Mesenteric fat pad (tissue), 1 donor: Measurements from ENCODE around the gene TMEM175. TPM values are rescaled to one million over a fixed set of nuclear protein-coding genes. Genes with fewer than 3 reads are reported as not detected.

Experiments
- DNase-seq: peaks from one replicate; pipeline ENCODE4 v3.0.0-alpha.2; 2020; ENCODE audit warnings: low spot score
- total RNA-seq: library from RNA; stranded (reverse); fragmentation: NEBNext Ultra II Directional; extraction: Animal tissue kit (Norgen Biotek cat#: 25700); gene quantifications from one replicate; pipeline ENCODE4 v1.2.1, GENCODE V29; 2021
- donor health status: DM: yes; HTN: yes; CAD: no.

The TMEM175 gene
- total RNA-seq, 1 donor from 2014 or later, result 27.7 TPM

GRCh38 chr4:1000686-1001260 lies 68.5 kb downstream of the TMEM175 start:
- no peak for DNase-seq

GRCh38 chr4:1001561-1002130 lies 69.4 kb downstream of the TMEM175 start:
- DNase-seq, result no peak

- no peak for DNase-seq
Observed at GRCh38 chr4:1002131-1002630, 69.9 kb downstream of the TMEM175 start.

DNA sequence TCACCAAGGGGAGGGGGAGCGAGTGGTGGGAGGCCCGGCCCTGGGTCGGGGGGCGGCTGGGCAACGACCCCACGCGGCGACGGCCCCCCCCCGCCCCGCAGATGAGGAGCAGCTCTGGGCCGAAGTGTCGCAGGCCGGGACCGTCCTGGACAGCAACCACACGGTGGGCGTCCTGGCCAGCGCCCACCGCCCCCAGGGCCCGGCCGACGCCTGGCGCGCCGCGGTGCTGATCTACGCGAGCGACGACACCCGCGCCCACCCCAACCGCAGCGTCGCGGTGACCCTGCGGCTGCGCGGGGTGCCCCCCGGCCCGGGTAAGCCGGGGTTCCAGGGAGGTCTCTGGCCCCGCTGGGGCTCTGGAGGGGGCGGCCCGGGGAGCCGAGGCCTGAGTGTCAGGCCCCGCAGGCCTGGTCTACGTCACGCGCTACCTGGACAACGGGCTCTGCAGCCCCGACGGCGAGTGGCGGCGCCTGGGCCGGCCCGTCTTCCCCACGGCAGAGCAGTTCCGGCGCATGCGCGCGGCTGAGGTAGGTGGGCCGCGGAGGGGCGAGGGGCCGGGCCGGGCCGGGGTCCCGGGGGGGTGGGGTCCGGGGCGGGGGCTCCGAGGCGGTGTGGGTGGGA lies 70.5 kb downstream of the TMEM175 start:
- DNase-seq, result no peak

GRCh38 chr4:1003271-1004070 lies 71.2 kb downstream of the TMEM175 start:
- DNase-seq, result no peak

DNA sequence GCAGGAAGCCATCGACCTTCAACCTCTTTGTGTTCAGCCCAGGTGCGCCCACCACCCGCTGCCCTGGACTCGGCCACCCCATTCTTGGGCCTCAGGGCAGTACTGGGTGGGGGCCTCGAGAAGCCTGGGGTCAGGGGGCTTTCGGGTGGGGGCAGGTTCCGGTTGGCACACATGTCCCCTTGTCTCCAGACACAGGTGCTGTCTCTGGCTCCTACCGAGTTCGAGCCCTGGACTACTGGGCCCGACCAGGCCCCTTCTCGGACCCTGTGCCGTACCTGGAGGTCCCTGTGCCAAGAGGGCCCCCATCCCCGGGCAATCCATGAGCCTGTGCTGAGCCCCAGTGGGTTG lies 71.8 kb downstream of the TMEM175 start:
- DNase-seq, result no peak

DNA sequence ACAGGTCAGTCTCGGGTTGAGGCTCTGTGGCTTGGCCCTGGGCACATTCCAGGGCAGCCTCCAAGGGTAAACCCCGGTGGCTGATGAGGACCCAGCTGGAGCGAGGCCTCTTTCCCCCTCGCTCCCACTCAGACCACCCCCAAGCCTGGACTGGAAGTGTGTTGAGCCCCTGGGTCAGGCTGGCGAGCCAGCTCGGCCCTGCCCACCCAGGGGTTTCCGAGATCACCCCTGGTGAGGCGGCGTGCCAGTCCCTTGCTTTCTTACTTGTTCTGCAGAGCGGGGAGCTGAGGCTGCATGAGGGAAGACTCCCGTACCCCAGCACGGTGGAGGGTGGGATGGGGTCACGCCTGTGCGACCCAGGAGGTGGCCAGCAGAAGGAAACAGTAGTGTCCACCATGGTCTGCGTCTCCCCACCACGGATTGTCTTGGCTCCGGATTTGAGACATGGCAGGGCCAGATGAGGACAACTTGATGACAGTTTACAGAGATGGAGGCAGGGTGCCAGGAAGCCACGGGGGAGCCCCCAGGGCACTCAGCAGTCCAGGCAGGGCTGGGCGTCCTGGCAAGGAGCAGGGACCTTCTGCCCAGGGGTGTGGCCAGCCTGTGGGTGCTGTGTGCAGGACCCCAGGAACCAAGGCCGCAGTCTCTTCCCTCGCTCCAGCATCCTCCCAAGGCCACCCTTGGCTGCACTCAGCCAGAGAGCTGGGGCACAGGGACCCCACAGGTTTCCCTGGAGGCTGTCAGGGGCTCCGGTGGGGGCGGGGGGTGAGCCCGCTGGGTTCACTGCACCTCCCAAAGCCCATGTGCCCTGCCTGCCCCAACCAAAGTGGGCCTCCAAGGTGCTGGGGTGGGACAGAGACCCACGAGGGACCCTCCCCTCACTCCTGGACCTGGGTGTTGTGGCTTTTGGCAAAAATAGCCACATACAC lies 72.6 kb downstream of the TMEM175 start:
- no peak for DNase-seq

DNA sequence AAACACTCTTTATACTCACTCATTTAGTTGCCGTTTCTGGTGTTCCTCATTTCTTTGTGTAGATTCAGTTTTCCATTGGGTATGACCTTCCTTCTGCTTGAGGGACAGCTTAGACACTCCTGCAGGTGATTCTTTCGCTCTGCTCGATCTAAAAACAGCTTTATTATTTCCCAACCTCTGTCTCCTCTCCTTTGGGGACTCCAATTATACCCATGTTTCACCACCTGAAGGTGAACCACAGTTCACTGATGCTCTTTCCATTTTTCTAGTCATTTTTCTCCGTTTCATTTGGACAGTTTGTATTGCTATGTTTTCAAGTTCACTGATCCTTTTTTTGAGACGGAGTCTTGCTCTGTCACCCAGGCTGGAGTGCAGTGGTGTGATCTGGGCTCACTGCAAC lies 74.6 kb downstream of the TMEM175 start:
- no peak for DNase-seq

Other genes starting within 250 kb of the TMEM175 start
- 19.0 TPM for gene SLC49A3, start 243.3 kb upstream of the TMEM175 start, total RNA-seq
- gene PCGF3, start 226.6 kb upstream of the TMEM175 start, total RNA-seq, result 34.7 TPM
- gene CPLX1, start 106.3 kb upstream of the TMEM175 start, total RNA-seq, result 3.0 TPM
- gene GAK, start 144 bp upstream of the TMEM175 start, total RNA-seq, result 91.3 TPM
- 10.1 TPM for gene DGKQ, start 41.1 kb downstream of the TMEM175 start, total RNA-seq
- 34.7 TPM for gene IDUA, start 54.6 kb downstream of the TMEM175 start, total RNA-seq
- gene SLC26A1, start 60.9 kb downstream of the TMEM175 start, total RNA-seq, result 0.22 TPM
- 54.1 TPM for gene FGFRL1, start 79.2 kb downstream of the TMEM175 start, total RNA-seq
- 4.2 TPM for gene RNF212, start 181.1 kb downstream of the TMEM175 start, total RNA-seq
- 27.3 TPM for gene SPON2, start 240.1 kb downstream of the TMEM175 start, total RNA-seq